Hematopoietic multipotent progenitor cell treated with erythropoietin and hydrocortisone succinate and interleukin-3 and kit ligand, for 17 days (in vitro differentiated cells): ENCODE results near the gene HES4.

Experiments used
- DNase-seq: peaks from one replicate; pipeline ENCODE4 v3.0.0-alpha.2; 2015; ENCODE audit warnings: low spot score

The HES4 gene

GRCh38 chr1:965526-966134, 34.3 kb downstream of the HES4 start:
- no peak for DNase-seq

GRCh38 chr1:964691-965525, 35.0 kb downstream of the HES4 start:
- DNase-seq, result no peak

GRCh38 chr1:963746-964525, 36.0 kb downstream of the HES4 start:
- DNase-seq, result no peak

- DNase-seq, result no peak
Observed at GRCh38 chr1:963301-963651, 36.6 kb downstream of the HES4 start.

GRCh38 chr1:962381-963300, 37.3 kb downstream of the HES4 start:
- no peak for DNase-seq

GRCh38 chr1:961132-961669, 38.7 kb downstream of the HES4 start:
- no peak for DNase-seq

- peak; percentile 70 for DNase-seq
Observed at GRCh38 chr1:960363-961131, 39.4 kb downstream of the HES4 start, which contains the start of gene KLHL17. Gene KLHL17 (plus strand): TSS chr1:960584. CDS start chr1:960694, 110 bp downstream.

GRCh38 chr1:959731-960362, 40.0 kb downstream of the HES4 start:
- no peak for DNase-seq

- peak; percentile 89 for DNase-seq
Observed at GRCh38 chr1:958823-959730, 40.8 kb downstream of the HES4 start, which contains the start of gene NOC2L. Gene NOC2L (minus strand): TSS chr1:959256. CDS start chr1:959240, 16 bp downstream.

GRCh38 chr1:956636-957035, 43.3 kb downstream of the HES4 start:
- DNase-seq, result no peak

GRCh38 chr1:955474-955873, 44.4 kb downstream of the HES4 start:
- DNase-seq, result no peak

GRCh38 chr1:954927-955326, 45.0 kb downstream of the HES4 start:
- no peak for DNase-seq

- DNase-seq, result no peak
Observed at GRCh38 chr1:953524-954320, 46.2 kb downstream of the HES4 start.

- DNase-seq, result no peak
Observed at GRCh38 chr1:952603-953002, 47.3 kb downstream of the HES4 start.

- DNase-seq, result no peak
Observed at GRCh38 chr1:952201-952600, 47.7 kb downstream of the HES4 start.

- DNase-seq, result no peak
Observed at GRCh38 chr1:951364-951763, 48.5 kb downstream of the HES4 start.

GRCh38 chr1:950881-951280, 49.0 kb downstream of the HES4 start:
- DNase-seq, result no peak

GRCh38 chr1:950268-950667, 49.6 kb downstream of the HES4 start:
- DNase-seq, result no peak
